Measurements from ENCODE around the gene MAPK10.

- no peak for TF ChIP-seq EZH2phosphoT487 (IDR thresholded peaks at IDR 0.05; ENCODE audit: borderline replicate concordance, low read depth, low read length)
- TF ChIP-seq CTCF (conservative IDR thresholded peaks at IDR 0.05; ENCODE audit: low read length) = peak; percentile 89
Observed at GRCh38 chr4:86043755-86044592, 315.9 kb downstream of the MAPK10 start.
